Mesodermal cell (in vitro differentiated cells): ENCODE results near the gene FAT1.
A peak's percentile ranks its signal among the peaks of the same experiment; 100 is the strongest.

Source experiments
- H3K27ac ChIP-seq: 2 replicates; pipeline ENCODE4 v1.7.0; 2013; ENCODE audit warnings: mild to moderate bottlenecking, low read depth, low read length, moderate library complexity; ENCODE audit not compliant: severe bottlenecking
- H3K36me3 ChIP-seq: 2 replicates; pipeline ENCODE4 v1.7.1; 2013; ENCODE audit warnings: mild to moderate bottlenecking, low read length, moderate library complexity; ENCODE audit not compliant: control insufficient read depth, insufficient read depth
- H3K4me1 ChIP-seq: one replicate; pipeline ENCODE4 v1.7.1; 2013; ENCODE audit warnings: mild to moderate bottlenecking, low read length; ENCODE audit not compliant: insufficient read depth, control insufficient read depth, poor library complexity, severe bottlenecking
- H3K4me3 ChIP-seq: 2 replicates; pipeline ENCODE4 v1.7.0; 2013; ENCODE audit warnings: low read length, control low read depth, mild to moderate bottlenecking; ENCODE audit not compliant: insufficient read depth, poor library complexity, severe bottlenecking; ENCODE audit errors: extremely low read depth
- H3K9me3 ChIP-seq: 2 replicates; pipeline ENCODE4 v1.7.1; 2013; ENCODE audit warnings: mild to moderate bottlenecking, low read length, moderate library complexity; ENCODE audit not compliant: control insufficient read depth
- WGBS, 2 experiments: methylation state at CpG; one replicate each; pipeline ENCODE4 v1.1.5; 2013; ENCODE audit warnings: missing lambda C conversion rate in 2 of 2; ENCODE audit not compliant: insufficient coverage in 2 of 2; 5-methylcytosine and 5-hydroxymethylcytosine counted together

FAT1 gene

GRCh38 chr4:186708554-186708953 lies 15.1 kb downstream of the FAT1 start:
- H3K4me1 ChIP-seq: peaks cover 30% of the 10 kb centered on the region
- 86 to 94% methylated on average over 4 of the region's 6 CpGs for WGBS, 2 experiments
- H3K4me3 ChIP-seq: no peak overlapping the region
- no peak overlapping the region for H3K27ac ChIP-seq
- peaks cover 74% of the 10 kb centered on the region for H3K36me3 ChIP-seq
- no peaks in the 10 kb centered on the region for H3K9me3 ChIP-seq

GRCh38 chr4:186707996-186708395 lies 15.7 kb downstream of the FAT1 start:
- no peak overlapping the region for H3K4me3 ChIP-seq
- H3K36me3 ChIP-seq: peaks cover 75% of the 10 kb centered on the region
- no peak overlapping the region for H3K27ac ChIP-seq
- 92 to 94% methylated on average over 15 of the region's 16 CpGs for WGBS, 2 experiments
- H3K9me3 ChIP-seq: no peaks in the 10 kb centered on the region
- H3K4me1 ChIP-seq: peaks cover 31% of the 10 kb centered on the region

- Histone ChIP-seq H3K36me3 (peaks cover 72% of the 10 kb centered on the region), H3K4me3 (no peak overlapping the region), H3K27ac (no peak overlapping the region), H3K4me1 (peaks cover 31% of the 10 kb centered on the region), H3K9me3 (no peaks in the 10 kb centered on the region)
- WGBS, 2 experiments: 89 to 96% methylated on average over 5 of the region's 6 CpGs
Observed at GRCh38 chr4:186707574-186707973, 16.1 kb downstream of the FAT1 start.

GRCh38 chr4:186704057-186704456 lies 19.6 kb downstream of the FAT1 start:
- no peak overlapping the region for H3K27ac ChIP-seq
- H3K4me1 ChIP-seq: peaks cover 49% of the 10 kb centered on the region
- 89 to 100% methylated on average over 1 to 2 of the region's 4 CpGs for WGBS, 2 experiments
- no peak overlapping the region for H3K4me3 ChIP-seq
- no peaks in the 10 kb centered on the region for H3K9me3 ChIP-seq
- H3K36me3 ChIP-seq: peaks cover 80% of the 10 kb centered on the region

- Histone ChIP-seq H3K36me3 (peaks cover 80% of the 10 kb centered on the region), H3K4me3 (no peak overlapping the region), H3K4me1 (peaks cover 49% of the 10 kb centered on the region), H3K9me3 (peaks cover 1% of the 10 kb centered on the region), H3K27ac (no peak overlapping the region)
- 95 to 97% methylated on average over 3 to 7 of the region's 8 CpGs for WGBS, 2 experiments
Observed at GRCh38 chr4:186703510-186703909, 20.1 kb downstream of the FAT1 start.

GRCh38 chr4:186702940-186703339 lies 20.7 kb downstream of the FAT1 start:
- Histone ChIP-seq H3K9me3 (peaks cover 3% of the 10 kb centered on the region), H3K27ac (peak overlapping the region; percentile 41), H3K4me1 (peaks cover 53% of the 10 kb centered on the region), H3K36me3 (peaks cover 80% of the 10 kb centered on the region), H3K4me3 (no peak overlapping the region)
- 85 to 86% methylated on average over 8 of the region's 10 CpGs for WGBS, 2 experiments

- WGBS, 2 experiments: 79 to 80% methylated on average over 2 to 4 of the region's 4 CpGs
- H3K9me3 ChIP-seq: peaks cover 3% of the 10 kb centered on the region
- H3K4me1 ChIP-seq: peaks cover 52% of the 10 kb centered on the region
- peaks cover 80% of the 10 kb centered on the region for H3K36me3 ChIP-seq
- no peak overlapping the region for H3K4me3 ChIP-seq
- H3K27ac ChIP-seq: peak overlapping the region; percentile 41
Observed at GRCh38 chr4:186702297-186702696, 21.4 kb downstream of the FAT1 start.

GRCh38 chr4:186701788-186702187 lies 21.9 kb downstream of the FAT1 start:
- WGBS, 2 experiments: 63 to 84% methylated on average over 6 to 10 of the region's 12 CpGs
- Histone ChIP-seq H3K4me1 (peaks cover 47% of the 10 kb centered on the region), H3K36me3 (peaks cover 80% of the 10 kb centered on the region), H3K4me3 (no peak overlapping the region), H3K9me3 (peaks cover 3% of the 10 kb centered on the region), H3K27ac (peak overlapping the region; percentile 85)

- H3K36me3 ChIP-seq: peaks cover 80% of the 10 kb centered on the region
- H3K4me3 ChIP-seq: no peak overlapping the region
- H3K27ac ChIP-seq: peak overlapping the region; percentile 85
- peaks cover 45% of the 10 kb centered on the region for H3K4me1 ChIP-seq
- WGBS, 2 experiments: 0 to 23% methylated on average over 3 of the region's 5 CpGs
- peaks cover 3% of the 10 kb centered on the region for H3K9me3 ChIP-seq
Observed at GRCh38 chr4:186701273-186701672, 22.4 kb downstream of the FAT1 start.

GRCh38 chr4:186700746-186701145 lies 22.9 kb downstream of the FAT1 start:
- Histone ChIP-seq H3K27ac (peak overlapping the region; percentile 85), H3K4me1 (peaks cover 42% of the 10 kb centered on the region), H3K4me3 (no peak overlapping the region), H3K9me3 (peaks cover 3% of the 10 kb centered on the region), H3K36me3 (peaks cover 80% of the 10 kb centered on the region)
- WGBS, 2 experiments: 86 to 87% methylated on average over 9 to 13 of the region's 16 CpGs

GRCh38 chr4:186699881-186700397 lies 23.7 kb downstream of the FAT1 start:
- H3K4me1 ChIP-seq: peaks cover 42% of the 10 kb centered on the region
- H3K36me3 ChIP-seq: peaks cover 80% of the 10 kb centered on the region
- 90 to 95% methylated on average over 9 to 11 of the region's 11 CpGs for WGBS, 2 experiments
- no peak overlapping the region for H3K4me3 ChIP-seq
- H3K9me3 ChIP-seq: peaks cover 3% of the 10 kb centered on the region
- H3K27ac ChIP-seq: no peak overlapping the region
